Gastroesophageal sphincter (tissue), 3 donors: ENCODE results near the gene KRT38.

Experiments used
- CTCF ChIP-seq, 4 experiments: fragments of 200-600 bp in 2 of 4; fragments of 450-650 bp in 2 of 4; sonication (generic) in 1 of 4; IDR thresholded peaks; one replicate each; pipeline ENCODE4 v1.5.1; 2017 to 2019; ENCODE audit warnings: antibody characterized with exemption in 4 of 4, mild to moderate bottlenecking in 2 of 4, moderate library complexity in 2 of 4
- POLR2A ChIP-seq, 2 donors: fragments of 450-650 bp; IDR thresholded peaks; one replicate each; pipeline ENCODE4 v1.6.1; 2017; ENCODE audit warnings: antibody characterized with exemption in 2 of 2, mild to moderate bottlenecking in 2 of 2, moderate library complexity in 1 of 2
- POLR2AphosphoS5 ChIP-seq: sonication (generic); formaldehyde crosslinking; IDR thresholded peaks from one replicate; pipeline ENCODE4 v1.6.1; 2017; ENCODE audit warnings: antibody characterized with exemption

GRCh38 chr17:41474863-41475262 is 34.1 kb upstream of the KRT38 start:
- TF ChIP-seq CTCF (IDR thresholded peaks at IDR 0.05) (no peak), POLR2AphosphoS5 (no peak), POLR2A (IDR thresholded peaks at IDR 0.05) (no peak)
